Psoas muscle (tissue), 8 donors: ENCODE data around the gene CAPN9. TPM values are rescaled to one million over a fixed set of nuclear protein-coding genes. Genes with fewer than 3 reads are reported as not detected.

Experiments
- ATAC-seq, 4 donors: fragments of 200-7000 bp; cut with Tn5 transposase; one replicate each; pipeline ENCODE4 v1.9.1; 2020; ENCODE audit warnings: moderate library complexity in 3 of 4, mild to moderate bottlenecking in 2 of 4
- DNase-seq, 2 donors: peaks; one replicate each; pipeline ENCODE4 v3.0.0-alpha.2; 2020
- H3K27ac ChIP-seq: fragments of 200-600 bp; one replicate; pipeline ENCODE4 v1.8.0; 2022
- H3K27me3 ChIP-seq, 3 donors: fragments of 200-600 bp in 1 of 3; one replicate each; pipeline versions ENCODE4 v1.6.1 to v1.8.0; 2013 to 2022; ENCODE audit warnings: low read length in 2 of 3, mild to moderate bottlenecking in 2 of 3, moderate library complexity in 1 of 3; ENCODE audit not compliant: insufficient read depth in 3 of 3
- H3K36me3 ChIP-seq, 2 donors: fragments of 200-600 bp in 1 of 2; one replicate each; pipeline versions ENCODE4 v1.6.1 to v1.8.0; 2013 to 2022; ENCODE audit warnings: low read depth in 1 of 2, mild to moderate bottlenecking in 1 of 2, moderate library complexity in 1 of 2; ENCODE audit not compliant: insufficient read depth in 1 of 2
- H3K4me1 ChIP-seq: fragments of 200-600 bp; one replicate; pipeline ENCODE4 v1.8.0; 2022
- H3K4me3 ChIP-seq: fragments of 200-600 bp; one replicate; pipeline ENCODE4 v1.8.0; 2022; ENCODE audit warnings: mild to moderate bottlenecking
- H3K9me3 ChIP-seq: fragments of 200-600 bp; one replicate; pipeline ENCODE4 v1.8.0; 2022
- WGBS, 3 donors: extraction: QIAGEN DNeasy Blood & Tissue Kit; methylation state at CpG; one replicate each; pipeline versions ENCODE4 v1.1.6 to v1.1.7; 2013; 5-methylcytosine and 5-hydroxymethylcytosine counted together
- intact Hi-C, 2 donors: fragments of 100-400 bp; cut with DNase I; formaldehyde crosslinking; loops; one replicate each; pipeline versions ENCODE4 v1.11.0 to v1.14.2; 2022
- polyA plus RNA-seq, 3 donors: library from polyadenylated mRNA; stranded (reverse); fragments of 200-250 nt; gene quantifications; one replicate each; pipeline ENCODE4 v1.2.3, GENCODE V29; 2013
- total RNA-seq, 4 donors: library from RNA; stranded (reverse); fragmentation: NEBNext Ultra II Directional in 2 of 4; extraction: Animal tissue kit (Norgen Biotek cat#: 25700) in 2 of 4; gene quantifications; one replicate each; pipeline versions ENCODE4 v1.2.1 to v1.2.4, GENCODE V29; 2021 to 2023
- TF ChIP-seq, protein P1 (sequence below): fragments of 200-600 bp; IDR thresholded peaks from one replicate; pipeline ENCODE4 v1.8.0; 2022; ENCODE audit warnings: antibody characterized with exemption
- donor health status: healthy with polysubstance abuse.
- donor health status: DM: no; HTN: no; CAD: no; lungs with moderate emphysema.
- donor health status: Bipolar disorder and iron deficiency.
- donor health status: healthy.
- donor health status: DM: yes; HTN: yes; CAD: no.
- donor health status: DM: no; HTN: no; CAD: no.
- donor health status: DM: no; HTN: no; CAD: no.
- donor health status: DM: yes; HTN: yes; CAD: no.

CAPN9 gene
- total and polyA plus RNA-seq, 7 donors = 0.03 TPM; not detected in 6

DNA sequence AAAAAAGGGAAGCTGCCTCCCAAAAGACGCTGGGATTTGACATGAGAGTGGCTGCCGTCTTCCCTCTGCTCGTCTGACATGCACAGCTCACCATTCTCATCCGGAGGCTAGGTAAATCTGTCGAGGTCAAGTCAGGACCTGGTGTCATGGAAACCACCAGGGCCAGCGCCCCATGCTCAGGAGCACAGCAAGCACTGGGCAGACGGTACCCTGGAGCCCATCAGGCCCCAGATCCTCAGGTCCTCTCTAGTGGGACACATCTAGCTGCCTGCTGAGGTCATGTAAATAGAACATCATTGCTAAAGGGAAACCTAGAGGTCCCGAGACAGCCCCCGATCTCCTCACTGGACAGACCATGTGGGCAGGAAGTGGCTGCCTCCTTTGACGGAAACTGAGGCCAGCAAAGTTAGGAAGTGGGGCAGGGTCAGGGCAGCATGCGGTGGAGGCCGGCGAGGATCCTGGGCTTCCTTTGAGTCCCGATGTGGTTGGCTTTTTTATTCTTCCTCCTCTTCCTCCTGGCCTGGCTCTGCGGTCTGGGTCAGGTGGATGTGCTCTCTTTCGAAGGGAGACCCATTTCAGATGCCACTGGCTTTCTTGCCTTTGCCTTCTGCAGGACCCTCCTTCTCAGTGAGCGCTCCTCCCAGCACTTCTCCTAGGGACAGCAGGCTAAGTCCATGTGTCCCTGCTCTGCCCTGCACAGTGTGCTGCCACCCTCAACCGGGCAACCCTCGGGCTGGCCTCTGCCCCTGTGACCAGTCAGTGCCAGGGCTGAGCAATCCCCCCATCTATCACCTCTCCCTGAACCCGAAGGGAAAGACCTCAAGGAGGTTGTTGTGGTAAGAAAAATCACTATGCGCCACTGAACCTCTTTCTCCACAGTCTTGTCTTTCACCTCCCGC lies 39.2 kb upstream of the CAPN9 start:
- Histone ChIP-seq H3K27ac (no peak overlapping the region), H3K9me3 (no peaks in the 10 kb centered on the region), H3K4me1 (peaks cover 3% of the 10 kb centered on the region), H3K27me3 (no peaks in the 10 kb centered on the region), H3K36me3 (peaks cover 0 to 35% of the 10 kb centered on the region in 2 donors), H3K4me3 (no peak overlapping the region)
- ATAC-seq (peak in 2 of 4 donors; percentile 8 to 26), DNase-seq (peak in 1 of 2 donors; percentile 32)
- intact Hi-C loops = no loop called here
- TF ChIP-seq, protein P1, sequence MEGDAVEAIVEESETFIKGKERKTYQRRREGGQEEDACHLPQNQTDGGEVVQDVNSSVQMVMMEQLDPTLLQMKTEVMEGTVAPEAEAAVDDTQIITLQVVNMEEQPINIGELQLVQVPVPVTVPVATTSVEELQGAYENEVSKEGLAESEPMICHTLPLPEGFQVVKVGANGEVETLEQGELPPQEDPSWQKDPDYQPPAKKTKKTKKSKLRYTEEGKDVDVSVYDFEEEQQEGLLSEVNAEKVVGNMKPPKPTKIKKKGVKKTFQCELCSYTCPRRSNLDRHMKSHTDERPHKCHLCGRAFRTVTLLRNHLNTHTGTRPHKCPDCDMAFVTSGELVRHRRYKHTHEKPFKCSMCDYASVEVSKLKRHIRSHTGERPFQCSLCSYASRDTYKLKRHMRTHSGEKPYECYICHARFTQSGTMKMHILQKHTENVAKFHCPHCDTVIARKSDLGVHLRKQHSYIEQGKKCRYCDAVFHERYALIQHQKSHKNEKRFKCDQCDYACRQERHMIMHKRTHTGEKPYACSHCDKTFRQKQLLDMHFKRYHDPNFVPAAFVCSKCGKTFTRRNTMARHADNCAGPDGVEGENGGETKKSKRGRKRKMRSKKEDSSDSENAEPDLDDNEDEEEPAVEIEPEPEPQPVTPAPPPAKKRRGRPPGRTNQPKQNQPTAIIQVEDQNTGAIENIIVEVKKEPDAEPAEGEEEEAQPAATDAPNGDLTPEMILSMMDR = no peak
- 72 to 74% (median 73%) methylated on average over 22 of the region's 22 CpGs for WGBS, 3 donors

DNA sequence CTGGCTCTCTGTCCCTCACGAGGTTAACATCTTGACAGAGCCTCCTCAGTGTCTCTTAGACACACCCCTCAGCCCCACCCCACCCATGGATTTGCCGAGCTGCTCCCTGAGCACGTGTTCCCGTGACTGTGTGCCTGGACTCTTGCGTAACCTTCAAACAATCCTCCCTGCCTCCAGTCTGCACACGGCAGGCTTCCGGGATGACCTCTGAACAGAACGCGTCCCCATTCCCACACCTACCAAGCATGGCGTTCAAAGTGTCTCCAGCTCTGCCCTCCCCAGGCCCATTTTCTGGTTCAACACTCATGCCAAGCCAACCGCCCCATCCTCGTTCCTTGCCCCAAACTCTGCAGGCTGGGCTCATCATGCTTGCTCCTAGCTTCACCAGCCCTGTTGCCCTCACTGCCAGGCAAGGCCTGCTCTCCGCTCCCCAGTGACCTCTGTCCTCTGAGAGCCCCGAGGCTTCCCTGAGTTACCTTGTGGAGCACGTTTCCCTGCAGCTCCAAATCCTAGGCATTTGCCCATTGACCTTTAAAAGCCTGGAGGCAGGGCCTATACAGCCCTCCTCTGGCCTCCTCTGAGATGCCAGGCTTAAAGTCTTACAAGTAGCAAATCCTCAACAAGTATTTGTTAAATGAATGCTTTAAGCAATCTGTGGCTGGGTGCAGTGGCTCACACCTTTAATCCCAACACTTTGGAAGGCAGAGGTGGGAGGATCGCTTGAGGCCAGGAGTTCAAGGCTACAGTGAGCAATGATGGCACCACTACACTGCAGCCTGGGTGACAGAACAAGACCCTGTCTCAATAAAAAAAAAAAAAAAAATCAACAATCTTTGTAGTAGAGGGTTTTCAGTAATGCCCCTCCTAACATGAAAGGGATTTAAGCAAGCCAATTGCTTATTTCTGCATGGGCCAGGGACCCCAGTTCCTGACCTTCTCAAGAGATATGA lies 38.3 kb upstream of the CAPN9 start:
- Histone ChIP-seq H3K27me3 (no peaks in the 10 kb centered on the region), H3K27ac (no peak overlapping the region), H3K36me3 (peaks cover 0 to 26% of the 10 kb centered on the region in 2 donors), H3K9me3 (no peaks in the 10 kb centered on the region), H3K4me3 (no peak overlapping the region), H3K4me1 (peaks cover 9% of the 10 kb centered on the region)
- 63 to 71% (median 66%) methylated on average over 16 of the region's 16 CpGs for WGBS, 3 donors
- intact Hi-C loops = no loop called here
- ATAC-seq (peak; percentile 64 to 91 (median 80)), DNase-seq (peak; percentile 51 to 79)
- TF ChIP-seq, protein P1 = no peak

DNA sequence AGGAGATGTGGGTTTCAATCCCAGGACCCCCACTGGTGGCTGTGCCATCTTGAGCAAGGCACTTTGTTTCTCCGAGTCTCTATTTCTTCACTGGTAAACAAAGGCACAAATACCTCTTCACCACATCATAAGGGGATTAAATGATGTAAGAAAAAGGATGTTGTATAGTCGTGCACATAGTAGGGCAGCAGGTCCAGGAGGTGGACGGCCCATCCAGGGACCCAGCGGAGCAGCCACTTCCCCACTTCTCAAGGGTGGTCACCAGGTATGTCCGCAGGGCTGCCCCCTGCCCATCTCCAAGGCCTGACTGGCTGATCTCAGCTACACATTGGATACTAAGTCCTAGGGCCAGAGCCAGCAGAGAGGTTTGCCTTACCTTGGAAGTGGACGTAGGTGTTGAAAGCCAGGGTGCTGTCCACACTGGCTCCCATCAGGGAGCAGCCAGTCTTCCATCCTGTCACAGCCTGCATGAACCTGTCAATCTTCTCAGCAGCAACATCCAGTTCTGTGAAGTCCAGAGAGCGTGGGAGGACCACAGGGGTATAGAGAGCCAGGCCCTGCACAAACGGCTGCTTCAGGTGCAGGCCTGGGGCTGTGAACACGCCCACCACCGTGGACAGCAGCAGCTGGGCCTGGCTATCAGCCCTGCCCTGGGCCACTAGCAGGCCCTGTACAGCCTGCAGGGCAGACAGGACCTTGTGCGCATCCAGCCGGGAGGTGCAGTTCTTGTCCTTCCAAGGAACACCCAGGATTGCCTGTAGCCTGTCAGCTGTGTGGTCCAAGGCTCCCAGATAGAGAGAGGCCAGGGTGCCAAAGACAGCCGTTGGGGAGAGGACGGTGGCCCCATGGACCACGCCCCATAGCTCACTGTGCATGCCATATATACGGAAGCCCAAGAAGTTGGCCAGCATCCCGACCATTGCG lies 37.3 kb upstream of the CAPN9 start:
- intact Hi-C loops = loop anchor here in 1 of 2 donors (5.0 kb wide), 1 partner anchor 62 kb away; no protein-coding TSS in a partner anchor
- Histone ChIP-seq H3K4me1 (peaks cover 17% of the 10 kb centered on the region), H3K9me3 (no peaks in the 10 kb centered on the region), H3K27ac (no peak overlapping the region), H3K4me3 (no peak overlapping the region), H3K36me3 (peaks cover 0 to 21% of the 10 kb centered on the region in 2 donors), H3K27me3 (no peaks in the 10 kb centered on the region)
- ATAC-seq (no peak), DNase-seq (no peak)
- TF ChIP-seq, protein P1 = no peak
- 72 to 81% (median 73%) methylated on average over 18 of the region's 18 CpGs for WGBS, 3 donors

DNA sequence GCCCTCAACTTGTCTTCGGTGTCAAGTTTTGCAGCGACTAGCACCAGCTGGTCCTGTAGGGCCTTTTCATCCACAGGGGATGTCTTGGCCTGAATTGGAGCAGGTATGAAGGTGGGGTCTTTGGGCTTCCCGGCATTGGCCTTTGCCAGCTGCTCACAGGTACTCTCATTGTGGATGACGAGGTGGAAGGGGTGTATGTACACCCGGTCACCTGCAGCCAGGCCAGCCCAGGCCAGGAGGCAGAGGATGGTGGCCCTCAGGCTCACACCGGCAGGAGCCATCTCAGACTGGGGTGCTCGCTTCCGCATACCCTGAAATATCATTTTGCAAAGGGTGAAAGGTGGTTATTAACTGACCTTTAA lies 36.7 kb upstream of the CAPN9 start:
- Histone ChIP-seq H3K27ac (no peak overlapping the region), H3K27me3 (no peaks in the 10 kb centered on the region), H3K36me3 (peaks cover 0 to 17% of the 10 kb centered on the region in 2 donors), H3K4me3 (no peak overlapping the region), H3K9me3 (no peaks in the 10 kb centered on the region), H3K4me1 (peaks cover 22% of the 10 kb centered on the region)
- intact Hi-C loops = loop anchor here in 1 of 2 donors (5.0 kb wide), 1 partner anchor 62 kb away; no protein-coding TSS in a partner anchor
- ATAC-seq (no peak), DNase-seq (peak in 1 of 2 donors; percentile 25)
- TF ChIP-seq, protein P1 = no peak
- 93 to 96% (median 96%) methylated on average over 8 of the region's 8 CpGs for WGBS, 3 donors
